Measurements from ENCODE around the gene C11orf98.
"Not testable (repeated sequence)": the region's sequence is repeated elsewhere in the genome, so short reads cannot be mapped to it uniquely, and the experiment has no call there.

The C11orf98 gene

DNA sequence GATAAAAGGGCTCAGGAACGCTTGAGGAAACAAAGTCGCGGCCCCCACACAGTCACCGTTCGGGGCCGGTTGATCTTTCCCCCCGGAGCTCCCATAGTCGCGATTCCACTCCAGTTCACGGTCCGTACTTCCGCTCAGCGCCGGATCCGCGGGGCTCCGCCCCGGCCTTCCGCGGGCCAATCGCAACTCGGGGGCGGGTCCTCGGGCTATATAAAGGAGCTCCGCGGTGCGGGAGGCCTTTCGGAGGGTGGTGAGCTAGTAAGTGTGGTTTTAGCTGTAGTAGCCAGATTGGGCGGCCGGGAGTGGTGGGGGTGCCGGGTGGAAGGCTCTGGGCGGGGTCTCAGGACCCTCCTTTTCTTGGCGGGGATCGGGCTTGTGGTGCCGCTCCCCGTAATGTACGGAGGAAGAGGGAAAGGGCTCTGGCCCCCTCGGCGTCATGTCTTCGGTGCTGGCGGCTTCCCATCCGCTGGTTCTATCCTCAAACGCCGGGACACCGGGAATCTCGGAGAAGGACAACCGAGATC, at the start of gene C11orf98, which contains the start of gene CSKMT:
C11orf98 (minus strand) TSS at position 136 of the 524 bp plus-strand sequence; CDS start at position 95, 41 bp downstream.
CSKMT (plus strand) TSS at position 238 of the 524 bp plus-strand sequence. CDS start 568 bp downstream, outside the sequence.
- peak; percentile 98 for DNase-seq

DNA sequence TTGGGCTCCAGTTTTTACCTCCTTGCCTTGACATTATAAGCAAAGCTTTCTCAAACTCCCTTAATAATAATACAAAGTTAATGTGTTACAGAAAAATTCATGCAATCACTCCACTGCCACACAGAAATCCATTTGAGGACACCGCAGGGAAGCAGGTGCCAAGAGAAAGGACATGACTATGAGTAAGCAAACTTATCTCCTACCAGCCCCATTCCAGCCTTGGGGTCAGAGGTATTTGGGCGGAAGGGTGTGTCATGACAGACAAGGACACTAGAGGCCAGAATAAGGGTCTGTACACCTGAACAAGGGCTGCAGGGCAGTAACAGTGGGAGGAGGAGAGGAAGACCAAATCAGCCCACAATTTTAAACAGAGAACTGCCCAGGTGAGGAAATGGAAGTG, 48.3 kb upstream of the C11orf98 start:
- no peak for DNase-seq

DNA sequence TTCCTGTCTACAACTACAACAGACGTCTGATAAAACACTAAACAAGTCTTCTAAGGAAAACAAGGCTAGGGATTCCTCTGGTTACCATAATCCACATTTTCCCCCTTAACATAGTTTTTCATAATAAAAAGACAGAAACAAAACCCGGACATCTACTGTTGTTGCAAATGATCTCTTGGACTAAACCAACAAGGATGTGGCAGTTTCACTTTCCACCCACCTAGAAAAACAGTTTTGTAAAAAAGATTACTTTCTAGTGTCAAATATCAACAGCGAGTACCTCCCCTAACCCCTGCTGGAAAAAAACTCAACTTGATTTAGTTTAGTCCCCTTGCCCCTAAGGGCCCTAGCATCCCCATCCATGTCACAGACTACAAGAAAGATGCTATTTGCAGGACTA, 47.9 kb upstream of the C11orf98 start:
- no peak for DNase-seq

DNA sequence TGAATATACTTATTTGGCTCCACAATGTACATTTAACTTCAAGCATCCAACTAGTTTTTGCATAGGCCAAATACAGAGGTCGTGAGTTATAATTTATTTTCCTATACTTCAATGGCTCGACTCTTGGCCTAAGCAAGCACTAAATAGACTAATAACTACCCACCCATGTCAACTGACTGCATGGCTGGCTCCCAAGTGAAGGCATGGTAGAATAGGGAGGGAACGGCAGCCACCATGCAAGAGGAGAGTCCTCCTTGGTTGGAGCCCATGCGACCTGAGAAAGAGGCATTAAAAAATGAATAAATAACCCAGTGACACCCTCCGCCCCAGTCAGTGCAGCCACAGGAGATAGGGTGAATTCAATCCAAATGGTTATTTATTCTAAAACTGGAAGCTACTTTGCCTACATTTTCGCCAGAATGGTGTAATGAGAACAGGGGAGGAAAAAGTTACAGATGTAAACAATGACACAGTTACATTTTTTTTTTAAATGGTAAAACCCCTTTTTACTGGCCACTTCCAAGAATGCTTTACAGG, 47.3 kb upstream of the C11orf98 start:
- no peak for DNase-seq

DNA sequence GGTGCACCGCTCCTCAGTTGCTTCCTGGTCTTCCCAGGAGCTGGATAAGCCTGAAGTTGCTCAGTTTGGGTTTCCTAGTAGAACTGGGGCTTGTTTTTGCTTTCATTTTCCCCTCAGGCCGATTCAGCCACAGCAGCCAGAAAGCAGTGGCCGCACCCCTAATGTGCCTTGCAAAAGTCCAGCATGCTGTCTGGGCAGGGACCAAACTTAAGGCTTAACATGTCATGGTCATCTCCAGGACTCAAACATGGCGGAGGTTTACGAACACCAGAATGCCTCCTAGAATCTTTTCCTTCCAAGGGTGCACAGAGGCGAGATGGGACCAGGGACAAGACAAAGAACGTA, 45.0 kb upstream of the C11orf98 start:
- no peak for DNase-seq

DNA sequence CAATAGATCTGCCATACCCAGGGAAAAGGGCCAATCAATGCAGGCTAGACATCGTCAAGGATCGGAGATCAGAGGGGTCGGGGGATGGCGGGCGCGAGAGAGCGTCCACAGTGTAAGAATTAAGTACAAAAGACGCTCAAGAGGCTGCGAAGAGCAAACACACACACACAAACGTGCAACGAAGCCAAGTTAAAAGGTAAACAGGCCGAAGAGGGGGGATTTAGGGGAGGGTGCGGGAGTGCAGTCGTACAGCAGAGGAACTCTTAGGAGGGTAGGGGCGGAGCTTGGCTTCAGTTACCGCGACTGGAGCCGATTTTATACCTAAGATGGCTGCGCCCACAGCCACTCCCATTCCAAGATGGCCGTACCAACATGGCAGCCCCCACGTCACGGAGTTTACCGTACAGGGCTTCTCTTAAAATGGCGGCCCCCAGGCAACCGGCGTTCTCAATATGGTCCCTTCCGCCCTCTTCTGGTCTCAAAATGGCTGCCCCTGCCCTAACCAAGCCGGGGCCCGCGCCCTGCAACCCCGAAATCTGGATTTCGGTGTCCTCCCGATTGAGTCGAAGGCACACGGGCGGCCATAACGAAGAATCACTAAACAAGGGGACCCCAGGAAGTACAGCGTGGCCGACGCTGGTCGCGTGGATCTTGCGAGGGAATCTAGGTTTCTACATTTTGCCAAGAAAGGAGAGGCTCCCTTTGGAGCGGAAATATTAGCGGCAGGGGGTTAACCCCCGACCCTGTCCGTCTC, 44.4 kb upstream of the C11orf98 start:
- DNase-seq: peak; percentile 98

DNA sequence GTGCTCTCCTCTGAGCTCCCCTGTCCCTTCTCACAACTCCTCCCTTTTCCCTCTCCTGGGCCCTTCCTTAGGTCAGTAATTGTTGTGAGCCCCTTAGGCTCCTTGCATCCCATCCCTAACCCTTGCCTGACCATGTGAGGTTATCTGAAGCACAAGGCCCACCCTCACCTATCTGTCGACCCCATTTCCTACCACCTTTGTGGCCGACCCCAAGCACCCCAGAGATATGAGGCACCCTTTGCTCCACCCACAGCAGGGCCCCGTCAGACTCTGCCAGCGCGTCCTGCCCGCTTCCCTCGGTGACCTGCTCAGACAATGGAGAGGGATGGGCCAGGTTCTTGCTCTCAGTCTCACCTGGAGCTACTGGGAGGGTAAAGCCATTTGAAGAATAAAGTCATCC, 43.8 kb upstream of the C11orf98 start:
- DNase-seq: peak; percentile 63

GRCh38 chr11:62708392-62708791, 43.4 kb upstream of the C11orf98 start:
- DNase-seq: no peak

DNA sequence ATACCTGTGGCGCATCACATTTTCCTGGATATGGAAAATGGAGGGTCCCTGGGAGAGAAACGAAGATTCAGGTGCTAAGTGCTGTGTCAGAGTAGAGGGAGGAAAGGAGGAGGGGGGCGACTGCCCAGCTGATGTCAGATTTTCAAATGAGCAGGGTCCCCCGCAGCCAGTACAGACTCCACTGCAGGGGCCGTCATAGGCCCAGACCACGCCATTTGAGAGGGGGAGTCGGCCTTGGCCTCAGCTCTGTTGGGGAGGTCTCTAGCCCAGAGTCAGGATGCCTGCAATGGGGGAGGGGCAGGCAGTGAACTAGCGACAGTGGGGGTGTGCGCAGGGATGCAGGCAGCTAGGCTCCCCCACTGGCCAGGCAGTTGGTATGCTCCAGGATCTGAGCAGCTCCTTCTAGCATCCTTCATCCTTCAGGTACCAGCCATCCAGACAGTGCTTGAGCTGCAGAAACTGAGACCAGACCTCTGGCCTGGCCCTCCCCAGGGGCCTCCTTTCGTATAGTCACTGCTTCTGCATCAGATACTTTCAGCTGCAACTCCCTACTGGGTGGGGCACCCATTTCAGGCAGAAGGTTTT, 42.4 kb upstream of the C11orf98 start, which contains the start of the genes BSCL2 and GNG3:
BSCL2 (minus strand) TSS at position 148 of the 585 bp plus-strand sequence. CDS start 229 bp downstream, outside the sequence.
GNG3 (plus strand) TSS at position 400 of the 585 bp plus-strand sequence. CDS start 620 bp downstream, outside the sequence.
- DNase-seq: no peak

- no peak for DNase-seq
These were observed 41.8 kb upstream of the C11orf98 start for GRCh38 chr11:62706850-62707247.

DNA sequence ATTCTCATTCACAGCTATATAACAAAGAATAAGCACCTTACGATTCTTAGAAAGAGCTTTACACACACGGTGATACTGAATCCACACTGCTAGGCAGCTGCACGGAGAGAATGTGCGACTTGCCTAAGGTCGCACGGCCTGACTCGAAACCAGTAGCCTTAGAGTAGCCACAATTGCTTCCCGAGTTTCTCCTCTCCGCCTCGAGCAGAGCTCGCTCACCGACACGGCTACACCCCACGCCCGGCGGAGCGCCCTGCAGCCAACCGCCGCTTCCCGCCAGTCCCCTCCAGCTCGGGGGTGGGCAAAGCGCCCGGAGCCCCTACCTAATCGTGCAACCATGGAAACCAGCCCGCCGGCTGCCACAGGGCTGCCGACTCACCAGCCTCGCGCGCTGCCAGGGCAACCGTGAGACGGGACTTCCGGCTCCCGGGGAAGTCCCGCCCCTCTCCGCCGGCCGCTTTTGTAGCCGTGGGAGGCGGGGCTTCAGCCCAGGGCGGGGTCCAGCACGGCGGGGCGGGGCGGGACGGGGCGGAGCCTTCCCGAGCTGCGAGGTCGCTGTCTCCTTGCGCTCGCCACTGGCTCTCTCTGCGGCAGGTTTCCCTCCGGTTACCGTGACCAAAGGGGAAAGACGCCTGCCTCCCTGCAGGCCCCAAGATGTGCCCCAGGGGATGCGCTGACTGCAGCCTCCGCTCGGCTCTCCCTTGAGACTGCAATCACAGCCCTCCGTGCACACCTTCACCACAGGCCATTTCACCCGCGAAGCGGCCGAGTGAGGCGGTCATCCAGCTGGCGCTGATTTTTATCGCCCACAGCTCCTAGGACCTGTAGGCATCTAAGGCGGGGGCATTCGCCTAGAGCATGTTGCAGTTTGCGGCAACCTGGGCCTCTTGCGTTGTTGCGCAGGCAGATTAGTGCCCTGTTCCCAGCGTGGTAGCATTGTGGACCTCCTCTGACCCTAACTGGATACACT, 41.2 kb upstream of the C11orf98 start:
- DNase-seq: peak; percentile 95

DNA sequence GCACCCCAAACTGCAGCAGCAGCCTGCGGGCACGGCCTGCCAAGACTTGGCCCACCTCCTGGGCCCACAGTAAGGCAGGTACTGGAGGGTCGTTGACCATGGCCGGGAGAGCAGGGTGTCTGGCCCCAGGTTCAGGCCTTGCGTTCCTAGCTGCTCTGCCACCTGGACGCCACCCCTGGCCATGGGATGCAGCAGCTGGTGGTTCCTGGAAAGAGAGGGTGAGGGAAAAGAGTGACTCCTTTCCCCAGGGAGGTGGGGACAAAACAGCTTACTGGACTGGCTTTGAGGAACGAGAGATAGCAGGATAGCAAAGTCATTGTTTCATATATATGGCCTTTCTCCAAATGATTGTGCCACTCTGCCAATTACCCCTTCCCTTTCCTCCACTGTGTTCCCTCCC, 40.4 kb upstream of the C11orf98 start:
- DNase-seq: no peak

DNA sequence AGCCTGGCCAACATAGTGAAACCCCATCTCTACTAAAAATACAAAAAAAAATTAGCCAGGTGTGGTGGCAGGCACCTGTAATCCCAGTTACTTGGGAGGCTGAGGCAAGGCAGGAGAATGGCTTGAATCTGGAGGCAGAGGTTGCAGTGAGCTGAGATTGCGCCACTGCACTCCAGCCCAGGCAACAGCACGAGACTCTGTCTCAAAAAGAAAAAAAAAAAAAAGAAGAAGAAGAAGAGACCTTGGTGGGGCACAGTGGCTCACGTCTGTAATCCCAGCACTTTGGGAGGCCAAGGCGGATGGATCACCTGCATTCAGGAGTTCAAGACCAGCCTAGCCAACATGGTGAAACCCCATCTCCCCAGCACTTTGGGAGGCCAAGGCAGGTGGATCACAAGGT, 38.9 kb upstream of the C11orf98 start:
- not testable (repeated sequence) for DNase-seq

GRCh38 chr11:62702246-62702645, 37.2 kb upstream of the C11orf98 start:
- DNase-seq: no peak

DNA sequence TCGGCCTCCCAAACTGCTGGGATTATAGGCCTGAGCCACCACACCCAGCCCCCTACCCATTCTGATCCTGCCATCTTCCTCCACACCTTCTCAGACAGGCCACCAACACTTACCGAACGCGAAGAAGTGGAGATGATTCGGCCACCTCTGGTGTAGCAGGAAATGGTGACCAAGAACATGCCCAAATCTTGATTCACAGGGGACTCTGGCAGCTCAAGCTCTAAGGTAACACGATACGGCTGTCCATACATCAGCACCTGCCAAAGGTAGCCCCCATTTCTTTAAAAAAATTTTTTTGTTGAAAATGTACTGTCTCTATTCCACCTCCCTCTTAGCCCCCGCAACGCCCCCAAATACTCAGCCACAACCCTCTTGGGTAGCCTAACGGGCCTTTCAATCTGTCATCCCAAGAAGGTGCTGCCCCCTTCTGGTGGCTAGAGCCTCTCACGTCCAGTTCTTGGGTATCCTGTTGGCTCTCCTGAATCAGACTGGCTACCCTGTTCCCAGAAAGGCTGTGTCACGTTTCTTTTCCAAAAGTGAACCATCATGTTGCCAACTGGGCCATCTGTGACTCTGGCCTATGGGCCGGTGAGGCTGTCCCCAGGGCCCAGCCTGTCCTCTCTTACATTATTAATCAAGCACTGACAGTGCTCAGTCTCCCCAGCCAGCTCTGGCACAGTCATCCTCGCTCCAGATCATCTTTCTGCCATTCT, 29.6 kb upstream of the C11orf98 start:
- peak; percentile 81 for DNase-seq

DNA sequence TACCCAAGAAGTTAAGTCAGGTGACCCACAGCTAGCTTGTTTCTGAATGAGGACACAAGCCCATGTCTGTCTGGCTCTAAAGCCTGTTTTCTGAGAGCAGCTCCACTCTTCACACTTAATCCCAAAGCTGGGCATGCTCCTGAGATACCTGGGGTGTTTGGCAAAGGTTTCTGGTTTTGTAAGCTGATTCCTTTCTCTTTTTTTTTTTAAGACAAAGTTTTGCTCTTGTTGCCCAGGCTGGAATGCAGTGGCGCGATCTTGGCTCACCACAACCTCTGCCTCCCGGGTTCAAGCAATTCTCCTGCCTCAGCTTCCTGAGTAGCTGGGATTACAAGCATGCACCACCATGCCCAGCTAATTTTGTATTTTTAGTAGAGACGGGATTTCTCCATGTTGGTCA, 28.6 kb upstream of the C11orf98 start:
- not testable (repeated sequence) for DNase-seq

DNA sequence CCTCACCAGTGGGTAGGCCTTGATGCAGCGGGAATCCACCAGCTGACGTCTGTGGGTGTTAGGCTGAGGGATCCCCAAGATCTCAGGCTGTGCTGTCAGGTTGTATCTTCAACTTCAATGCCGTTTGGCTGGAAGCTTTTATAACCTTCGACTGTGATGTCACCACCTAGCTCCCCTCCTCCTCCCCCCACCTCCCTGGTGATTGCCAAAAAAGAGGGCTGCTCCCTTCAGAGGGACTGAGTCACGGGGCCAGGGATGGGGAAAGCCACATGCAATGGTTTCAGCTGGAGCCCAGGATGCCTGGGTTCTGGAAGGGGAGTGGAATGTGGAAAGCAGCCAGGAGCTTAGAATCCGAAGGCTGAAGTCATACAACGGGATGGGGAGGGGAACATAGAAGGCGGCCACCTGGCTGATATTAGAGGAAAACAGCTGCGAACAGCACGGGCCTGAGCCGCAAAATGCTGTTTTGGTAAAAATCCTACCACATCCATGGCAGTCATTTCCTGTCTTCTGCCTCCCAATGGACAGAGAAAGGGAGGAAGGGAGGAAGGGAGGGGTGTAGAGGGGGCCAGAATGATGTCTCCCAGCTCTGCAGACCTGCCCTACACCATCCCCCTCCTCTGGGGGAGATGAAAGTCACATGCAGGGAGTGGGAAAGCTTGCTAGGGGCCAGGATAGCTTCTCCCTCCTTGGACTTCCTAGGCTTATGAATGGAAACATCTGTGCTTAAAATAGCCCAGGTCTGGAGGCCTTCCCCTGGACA, 24.6 kb upstream of the C11orf98 start, which contains the start of gene LRRN4CL:
LRRN4CL (minus strand) TSS at position 110 of the 763 bp plus-strand sequence. CDS start 1,022 bp downstream, outside the sequence.
- DNase-seq: no peak

GRCh38 chr11:62688491-62688890, 23.5 kb upstream of the C11orf98 start:
- DNase-seq: no peak

GRCh38 chr11:62687508-62688396, 22.7 kb upstream of the C11orf98 start:
- no peak for DNase-seq

DNA sequence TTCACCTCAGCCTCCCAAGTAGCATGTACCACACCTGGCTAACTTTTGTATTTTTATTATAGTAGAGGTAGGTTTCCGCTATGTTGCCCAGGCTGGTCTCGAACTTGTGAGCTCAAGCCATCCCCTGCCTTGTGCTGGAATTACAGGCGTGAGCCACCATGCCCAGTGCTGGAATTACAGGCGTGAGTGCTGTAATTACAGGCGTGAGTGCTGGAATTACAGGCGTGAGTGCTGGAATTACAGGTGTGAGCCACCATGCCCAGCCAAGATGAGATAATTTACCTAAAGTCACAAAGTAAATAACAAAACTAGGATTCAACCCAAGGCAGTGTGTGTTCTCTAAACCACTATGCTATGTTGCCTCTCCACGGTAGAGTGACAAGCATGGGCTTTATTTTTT, 17.5 kb upstream of the C11orf98 start:
- DNase-seq: no peak
